Esophagus mucosa (tissue), 1 donor: ENCODE data around the gene CHI3L1. TPM values are rescaled to one million over a fixed set of nuclear protein-coding genes. Genes with fewer than 3 reads are reported as not detected.

Experiments
- ATAC-seq: fragments of 200-7000 bp; cut with Tn5 transposase; one replicate; pipeline ENCODE4 v1.9.1; 2020
- total RNA-seq: library from RNA; stranded (reverse); gene quantifications from one replicate; pipeline ENCODE4 v1.2.4, GENCODE V29; 2023
- donor health status: DM: yes; HTN: yes; CAD: no.

The CHI3L1 gene
- total RNA-seq, 1 donor from 2014 or later = 20.5 TPM

- ATAC-seq = no peak
Observed at GRCh38 chr1:203180611-203181330, 5.7 kb downstream of the CHI3L1 start.

GRCh38 chr1:203179667-203180005, 6.9 kb downstream of the CHI3L1 start:
- ATAC-seq = no peak

DNA sequence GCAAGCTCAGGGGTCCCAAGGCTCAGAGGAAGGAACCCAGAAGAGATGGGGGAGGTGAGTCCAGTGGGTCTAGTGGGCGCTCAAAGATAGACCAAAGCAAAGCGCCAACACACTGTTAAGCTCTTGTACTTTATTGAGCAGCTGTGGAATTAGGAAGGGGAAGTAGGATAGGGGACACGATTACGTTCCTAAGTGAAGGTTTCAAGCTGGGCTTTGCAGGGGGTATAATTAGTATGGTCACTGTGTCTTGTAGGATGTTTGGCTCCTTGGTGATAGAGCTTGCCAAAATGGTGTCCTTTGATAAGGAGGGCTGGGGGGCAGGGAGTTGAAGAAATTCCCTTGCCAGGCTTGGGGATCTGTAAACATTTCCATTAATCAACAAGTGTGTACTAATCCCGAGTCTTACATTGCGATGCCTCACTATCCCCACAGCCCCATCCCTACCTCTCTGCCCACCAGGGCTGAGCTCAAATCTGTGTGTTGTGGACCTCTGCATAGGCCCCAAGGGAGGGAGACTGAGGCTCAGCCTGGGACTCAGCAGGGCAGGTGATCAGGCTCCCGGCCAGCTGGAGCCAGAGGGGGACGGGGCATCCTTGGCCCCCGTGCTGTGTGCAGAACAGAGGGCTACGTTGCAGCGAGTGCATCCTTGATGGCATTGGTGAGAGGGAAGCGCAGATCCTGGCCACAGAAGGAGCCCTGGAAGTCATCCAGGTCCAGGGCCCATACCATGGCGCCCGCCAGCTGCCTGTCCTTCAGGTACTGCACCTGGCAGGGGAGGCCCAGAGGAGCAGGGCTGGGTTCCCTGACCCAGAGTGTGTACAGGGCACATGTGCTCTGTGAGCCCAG, 7.5 kb downstream of the CHI3L1 start:
- no peak for ATAC-seq

DNA sequence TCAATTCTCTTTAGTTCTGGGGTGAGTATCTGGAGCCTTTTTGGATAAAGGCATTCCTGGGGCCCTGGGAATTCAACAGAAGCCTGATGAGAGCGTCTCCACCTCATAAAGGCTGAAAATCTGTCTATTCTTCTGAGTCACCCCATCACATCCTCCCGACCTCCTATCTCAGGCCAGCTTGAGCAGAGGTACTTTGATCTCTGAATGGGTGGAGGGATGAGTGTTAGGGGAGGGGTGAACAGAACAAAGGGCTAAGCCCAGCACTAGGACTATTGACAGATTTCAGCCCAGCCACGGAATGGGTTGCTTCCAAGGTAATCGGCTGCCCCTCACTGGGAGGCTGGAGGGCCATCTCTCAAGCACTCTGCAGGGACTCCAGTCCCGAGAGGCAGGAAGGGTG, 8.4 kb downstream of the CHI3L1 start:
- ATAC-seq = no peak

- peak; percentile 77 for ATAC-seq
Observed at GRCh38 chr1:203177470-203178039, 8.9 kb downstream of the CHI3L1 start.

DNA sequence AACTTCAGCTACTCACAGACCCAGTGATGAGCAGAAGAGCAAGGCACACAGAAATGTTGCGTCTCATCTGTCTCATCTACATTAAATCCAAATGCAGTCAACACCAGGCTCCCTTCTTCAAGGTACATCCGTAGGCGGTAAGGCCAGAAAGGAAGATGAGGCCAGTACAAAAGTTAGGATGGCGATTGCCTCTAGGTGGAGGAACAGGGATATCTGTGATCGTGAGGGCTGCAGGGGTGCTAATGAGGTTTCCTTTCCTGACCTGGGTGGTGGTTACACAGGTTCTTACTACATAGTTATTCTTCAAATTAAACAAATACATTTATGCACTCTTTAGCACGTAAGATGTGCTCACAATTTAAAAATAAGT, 9.5 kb downstream of the CHI3L1 start:
- ATAC-seq = no peak

DNA sequence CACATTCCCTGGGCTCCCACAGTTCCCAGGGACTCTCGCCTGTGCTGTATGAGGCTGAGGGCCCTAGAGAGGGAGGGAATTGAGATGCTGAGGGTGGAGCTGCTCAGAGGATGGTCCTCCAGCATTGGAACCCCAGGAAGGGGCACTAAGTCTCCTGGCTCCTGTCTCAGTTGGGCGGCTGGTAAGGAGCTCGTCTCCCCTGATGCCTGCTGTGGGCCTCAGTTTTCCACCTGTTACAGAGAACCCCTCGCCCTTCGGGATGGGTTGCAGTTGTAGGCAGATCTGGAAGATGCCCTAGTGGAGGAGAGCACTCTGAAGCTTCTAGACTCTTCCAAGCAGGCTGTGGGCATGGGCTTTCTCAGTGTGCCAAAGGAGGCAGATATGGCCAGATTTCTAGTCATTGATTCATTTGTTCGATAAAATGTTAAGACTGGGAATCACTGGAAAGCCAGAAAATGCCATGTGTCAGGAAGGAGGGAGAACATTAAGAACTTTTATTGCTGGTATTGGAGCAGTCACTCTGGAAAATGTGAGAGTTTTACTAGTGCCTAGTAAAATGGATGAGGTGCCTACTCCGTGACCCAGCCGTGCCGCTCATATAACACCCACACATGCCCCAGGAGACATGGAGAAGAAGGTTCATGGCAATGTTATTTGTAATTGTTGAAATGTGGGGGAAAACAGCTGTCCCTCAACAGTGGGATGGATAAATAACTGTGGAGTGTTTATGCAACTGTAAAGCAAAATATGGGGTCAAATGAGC, 10.1 kb downstream of the CHI3L1 start:
- ATAC-seq = no peak

DNA sequence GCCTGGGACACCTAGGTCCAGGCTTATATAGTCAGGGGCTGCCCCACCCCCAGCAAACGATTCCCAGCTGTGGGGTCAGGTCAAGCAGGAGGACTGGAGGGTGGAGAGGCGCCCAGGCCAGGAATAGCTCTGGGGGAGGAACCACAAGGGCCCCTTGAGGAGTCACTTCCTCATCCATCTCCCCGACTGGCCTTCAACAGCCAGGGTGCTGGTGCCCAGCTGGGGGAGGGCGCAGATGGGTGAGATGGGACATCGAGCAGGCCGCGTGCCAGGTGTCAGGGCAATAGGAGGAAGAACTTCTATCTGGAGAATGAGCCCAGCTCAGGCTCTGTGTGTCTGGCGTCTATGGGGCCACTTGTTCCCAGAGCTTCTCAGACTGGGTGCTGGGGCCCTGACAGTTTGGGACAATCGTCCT, 10.7 kb downstream of the CHI3L1 start:
- ATAC-seq = no peak

DNA sequence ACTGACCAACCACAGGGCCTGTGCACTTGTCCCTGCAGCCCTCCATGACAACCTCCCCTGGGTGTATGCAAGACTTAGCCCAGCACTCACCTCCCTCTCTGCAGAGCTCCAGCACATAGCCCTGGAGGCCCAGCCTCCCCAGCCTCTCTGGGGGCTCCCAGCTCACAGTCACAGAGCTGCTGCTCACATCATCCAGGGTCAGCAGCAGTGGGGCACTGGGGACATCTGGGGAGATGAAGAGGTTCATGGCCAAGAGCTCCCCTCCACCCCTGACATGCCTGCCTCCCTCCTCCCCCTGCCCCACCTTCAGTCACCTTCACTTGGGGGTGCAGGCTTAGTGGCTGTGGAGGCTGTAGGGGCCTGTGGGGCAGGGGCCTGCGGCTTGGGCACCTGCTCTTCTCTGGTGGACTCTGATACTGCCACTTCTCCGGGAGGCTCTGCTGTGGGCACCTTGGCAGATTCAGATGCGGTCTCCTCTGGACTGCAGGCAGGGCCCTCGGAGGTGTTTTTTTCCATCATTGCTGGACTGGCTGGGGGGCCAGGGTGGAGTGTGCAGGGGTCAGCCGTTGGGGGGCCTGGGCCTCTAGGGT, 11.2 kb downstream of the CHI3L1 start, which contains the start of gene MYBPH:
Gene MYBPH (minus strand): TSS at position 590 of the 590 bp plus-strand sequence. CDS start 71 bp downstream, at position 519.
- no peak for ATAC-seq

- ATAC-seq = no peak
Observed at GRCh38 chr1:203174324-203174985, 12.0 kb downstream of the CHI3L1 start.

GRCh38 chr1:203173566-203173965, 12.9 kb downstream of the CHI3L1 start:
- no peak for ATAC-seq

DNA sequence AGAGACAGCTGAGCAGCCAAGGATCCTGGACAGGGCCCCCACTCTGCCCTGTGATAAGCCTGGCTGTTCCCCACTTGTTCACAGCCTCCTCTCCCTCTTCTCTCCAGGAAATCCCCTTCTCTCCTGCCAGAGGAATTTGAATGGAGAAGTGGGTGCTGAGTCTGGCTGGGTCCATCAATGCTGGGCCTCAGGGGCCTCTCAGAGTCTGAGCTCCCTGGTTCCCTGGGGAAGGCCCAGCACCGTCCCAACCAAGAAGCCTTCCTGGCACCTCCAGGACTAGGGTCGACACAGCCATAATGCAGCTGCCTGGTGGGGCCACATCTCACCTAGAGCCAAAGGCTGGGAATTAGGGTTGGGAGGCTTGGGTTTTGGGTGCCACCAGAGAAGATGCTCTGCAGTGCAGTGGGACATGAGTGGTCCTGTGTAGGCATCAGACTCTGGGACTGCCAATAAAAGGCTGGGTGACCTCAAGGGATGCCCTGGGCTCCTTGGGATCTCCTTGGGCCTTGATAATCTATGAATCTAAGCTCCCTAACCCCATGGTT, 13.4 kb downstream of the CHI3L1 start:
- no peak for ATAC-seq

DNA sequence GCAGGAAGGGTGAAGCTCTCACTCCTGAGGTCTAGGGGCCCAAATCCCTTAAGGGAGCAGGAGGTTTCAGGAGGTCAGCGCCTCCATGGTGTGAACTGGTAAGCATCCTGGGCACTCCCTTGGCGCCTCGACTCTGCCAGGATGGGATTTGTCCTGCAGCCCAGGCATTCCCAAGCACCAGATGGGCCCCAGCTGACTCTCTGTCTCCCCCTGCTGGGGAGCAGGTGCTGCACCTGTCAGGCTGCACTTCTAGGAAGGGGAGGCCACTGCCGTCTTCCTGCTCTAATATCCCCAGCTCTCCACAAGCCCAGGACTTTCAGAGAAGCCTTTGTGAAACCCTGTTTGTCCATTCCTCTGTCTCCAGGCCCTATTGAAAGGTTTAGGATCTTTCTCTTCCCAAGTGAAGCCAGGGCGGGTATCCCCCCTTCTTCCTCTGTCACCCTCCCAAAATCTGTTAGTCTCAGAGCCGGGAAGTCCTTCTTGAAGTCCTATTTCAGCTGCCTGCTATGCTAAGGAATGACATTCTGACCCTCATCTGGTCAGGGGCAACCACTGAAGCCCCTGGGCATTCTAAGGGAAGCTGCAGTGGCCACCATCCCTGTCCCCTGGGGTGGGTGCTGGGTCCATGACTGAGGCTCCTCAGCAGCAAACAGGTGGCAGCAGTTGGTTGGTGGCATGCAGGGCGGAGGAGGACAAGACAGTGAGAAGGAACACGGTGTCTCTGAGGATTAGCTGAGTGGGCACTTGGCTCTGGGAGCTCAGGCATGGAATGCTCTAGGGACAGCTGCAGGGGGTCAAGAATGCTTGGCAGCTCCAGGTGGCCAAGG, 14.1 kb downstream of the CHI3L1 start:
- peak; percentile 70 for ATAC-seq

- no peak for ATAC-seq
Observed at GRCh38 chr1:203171341-203172183, 14.9 kb downstream of the CHI3L1 start.

DNA sequence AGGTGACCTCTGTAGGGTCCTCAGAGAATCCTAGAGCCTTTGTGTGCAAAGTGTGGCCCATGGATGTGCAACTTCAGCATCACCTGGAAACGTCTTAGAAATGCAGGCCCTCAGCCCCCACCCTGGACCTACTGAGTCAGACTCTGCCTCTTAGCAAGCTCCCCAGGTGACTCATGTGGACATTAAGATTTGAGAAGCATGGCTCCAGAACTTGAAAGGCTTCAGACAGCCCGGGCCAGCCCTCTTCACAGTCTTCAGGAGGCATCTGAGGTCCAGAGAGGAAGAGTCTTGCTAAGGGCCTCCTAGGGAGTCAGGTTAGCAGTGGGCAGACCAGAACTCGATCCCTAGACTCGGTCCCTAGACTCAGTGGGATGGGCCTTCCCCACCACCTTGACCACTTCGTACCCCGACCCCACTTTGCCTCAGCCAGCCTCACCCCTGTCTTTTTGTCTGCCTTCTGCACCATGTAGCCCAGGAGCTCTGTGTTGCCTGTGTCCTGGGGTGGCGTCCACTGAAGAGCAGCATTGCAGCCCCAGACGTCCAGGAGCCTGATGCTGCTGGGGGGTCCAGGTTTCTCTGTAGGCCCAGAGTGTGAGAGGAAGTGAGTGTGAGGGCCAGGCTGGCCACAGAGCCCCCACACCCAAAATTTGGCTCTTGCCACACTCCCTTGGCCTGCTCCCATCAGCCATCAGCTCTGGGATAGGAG, 15.7 kb downstream of the CHI3L1 start:
- no peak for ATAC-seq

DNA sequence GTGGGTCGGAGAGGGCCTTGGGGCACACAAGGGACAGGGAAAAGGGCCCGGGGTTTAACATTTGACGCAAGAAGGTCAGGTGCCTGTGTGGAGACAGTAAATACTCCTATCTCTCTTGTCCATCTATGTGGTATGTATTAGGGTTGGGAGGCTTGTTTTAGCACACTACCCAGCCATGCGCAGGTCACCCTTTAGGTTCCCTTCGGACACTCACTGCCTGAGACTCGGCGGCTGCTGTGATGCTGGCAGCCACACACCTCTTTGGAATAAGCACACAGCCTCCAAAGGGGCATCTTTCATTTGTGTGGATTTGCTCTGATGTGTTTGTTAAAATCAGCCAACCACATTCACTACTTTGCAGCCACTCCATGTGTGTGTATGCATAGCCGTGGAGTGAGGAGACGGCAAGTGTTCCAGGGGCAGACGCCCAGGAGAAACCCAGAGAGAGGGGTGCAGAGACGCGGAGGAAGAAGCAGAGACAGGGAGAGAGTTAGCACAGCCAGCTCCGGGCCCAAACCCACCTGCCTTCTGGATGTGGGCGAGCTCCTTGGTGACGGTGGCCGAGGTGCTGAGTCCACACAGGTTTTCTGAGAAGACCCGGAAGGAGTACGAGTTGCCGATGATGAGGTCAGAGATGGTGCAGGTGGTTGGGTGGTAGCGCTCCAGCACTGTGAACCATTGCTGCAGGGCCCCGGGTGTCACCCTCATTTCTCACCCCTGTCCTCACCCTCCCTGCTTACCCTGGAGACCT, 16.6 kb downstream of the CHI3L1 start:
- ATAC-seq = no peak

DNA sequence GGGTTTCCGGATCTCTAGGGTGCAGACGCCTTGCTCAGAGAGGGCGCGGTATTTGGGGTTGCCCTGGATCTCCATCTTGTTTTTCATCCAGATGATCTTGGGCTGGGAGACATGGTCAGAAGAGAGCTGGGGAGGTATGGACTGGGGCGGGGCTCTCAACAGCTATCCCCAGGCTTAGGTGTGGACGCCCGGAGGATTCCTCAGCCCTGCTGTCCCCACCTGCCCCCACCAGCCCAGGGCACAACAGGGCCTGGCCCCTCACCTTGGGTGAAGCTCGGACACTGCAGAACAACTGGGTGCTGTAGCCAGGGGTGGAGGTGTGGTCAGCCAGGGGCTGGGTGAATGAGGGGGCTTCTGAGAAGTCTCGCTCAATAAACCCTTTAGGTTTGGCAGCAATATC, 17.5 kb downstream of the CHI3L1 start:
- no peak for ATAC-seq

GRCh38 chr1:203168256-203168786, 18.2 kb downstream of the CHI3L1 start:
- no peak for ATAC-seq
